Endodermal cell (in vitro differentiated cells): ENCODE data around the gene PLEKHG4B. TPM values are rescaled to one million over a fixed set of nuclear protein-coding genes. Genes with fewer than 3 reads are reported as not detected.

Source experiments
- DNase-seq: peaks from one replicate; pipeline ENCODE4 v3.0.0-alpha.2; 2017
- H3K27ac ChIP-seq: 2 replicates; pipeline ENCODE4 v1.5.1; 2013; ENCODE audit warnings: mild to moderate bottlenecking, low read depth, low read length, moderate library complexity
- H3K27me3 ChIP-seq: 2 replicates; pipeline ENCODE4 v1.6.1; 2013; ENCODE audit warnings: mild to moderate bottlenecking, low read length, moderate library complexity; ENCODE audit not compliant: insufficient read depth, control insufficient read depth, poor library complexity, severe bottlenecking
- H3K36me3 ChIP-seq: 2 replicates; pipeline ENCODE4 v1.7.0; 2013; ENCODE audit warnings: mild to moderate bottlenecking, low read length, moderate library complexity; ENCODE audit not compliant: control insufficient read depth, insufficient read depth
- H3K4me1 ChIP-seq: one replicate; pipeline ENCODE4 v1.7.0; 2013; ENCODE audit warnings: low read length; ENCODE audit not compliant: control insufficient read depth, insufficient read depth
- H3K4me3 ChIP-seq: 2 replicates; pipeline ENCODE4 v1.5.1; 2013; ENCODE audit warnings: mild to moderate bottlenecking, low read length, moderate library complexity
- H3K9ac ChIP-seq: 2 replicates; pipeline ENCODE4 v1.6.1; 2013; ENCODE audit warnings: mild to moderate bottlenecking, low read length, moderate library complexity; ENCODE audit not compliant: poor library complexity, severe bottlenecking; ENCODE audit errors: extremely low read depth
- H3K9me3 ChIP-seq: 2 replicates; pipeline ENCODE4 v1.6.1; 2013; ENCODE audit warnings: mild to moderate bottlenecking, low read length, moderate library complexity; ENCODE audit not compliant: control insufficient read depth
- H3K27ac Mint-ChIP-seq: 2 replicates; pipeline ENCODE4 v1.8.0; 2020; ENCODE audit warnings: mixed read lengths
- H3K27me3 Mint-ChIP-seq: 2 replicates; pipeline ENCODE4 v1.8.0; 2021; ENCODE audit warnings: mild to moderate bottlenecking, mixed read lengths; ENCODE audit not compliant: insufficient read depth
- H3K36me3 Mint-ChIP-seq: 2 replicates; pipeline ENCODE4 v1.8.0; 2020; ENCODE audit warnings: low read depth, mixed read lengths
- H3K4me1 Mint-ChIP-seq: 2 replicates; pipeline ENCODE4 v1.8.0; 2020; ENCODE audit warnings: mixed read lengths
- H3K4me3 Mint-ChIP-seq: 2 replicates; pipeline ENCODE4 v1.8.0; 2020; ENCODE audit warnings: mild to moderate bottlenecking, moderate library complexity, mixed read lengths
- H3K9me3 Mint-ChIP-seq: 2 replicates; pipeline ENCODE4 v1.8.0; 2020; ENCODE audit warnings: mild to moderate bottlenecking, mixed read lengths
- WGBS, 2 experiments: methylation state at CpG; one replicate each; pipeline versions ENCODE4 v1.1.5 to v1.1.7; 2013; ENCODE audit warnings: missing lambda C conversion rate in 2 of 2, mixed read lengths in 1 of 2; ENCODE audit not compliant: insufficient coverage in 1 of 2, insufficient read length in 1 of 2; 5-methylcytosine and 5-hydroxymethylcytosine counted together
- total RNA-seq, 2 donors: library from RNA; stranded (reverse); fragmentation: NEBNext Ultra II Directional in 1 of 2; extraction: Animal tissue kit (Norgen Biotek cat#: 25700) in 1 of 2; gene quantifications; 2 replicates in 1 of 2; 3 replicates in 1 of 2; pipeline ENCODE4 v1.2.1, GENCODE V29; 2021
- TF ChIP-seq, protein P1 (sequence below): fragments of 200-600 bp; sonication (generic); conservative IDR thresholded peaks from 2 replicates; pipeline ENCODE4 v1.5.0; 2021; ENCODE audit warnings: antibody characterized with exemption, mild to moderate bottlenecking

PLEKHG4B gene
- total RNA-seq, 2 donors from 2014 or later: 16.3 to 22.8 TPM

DNA sequence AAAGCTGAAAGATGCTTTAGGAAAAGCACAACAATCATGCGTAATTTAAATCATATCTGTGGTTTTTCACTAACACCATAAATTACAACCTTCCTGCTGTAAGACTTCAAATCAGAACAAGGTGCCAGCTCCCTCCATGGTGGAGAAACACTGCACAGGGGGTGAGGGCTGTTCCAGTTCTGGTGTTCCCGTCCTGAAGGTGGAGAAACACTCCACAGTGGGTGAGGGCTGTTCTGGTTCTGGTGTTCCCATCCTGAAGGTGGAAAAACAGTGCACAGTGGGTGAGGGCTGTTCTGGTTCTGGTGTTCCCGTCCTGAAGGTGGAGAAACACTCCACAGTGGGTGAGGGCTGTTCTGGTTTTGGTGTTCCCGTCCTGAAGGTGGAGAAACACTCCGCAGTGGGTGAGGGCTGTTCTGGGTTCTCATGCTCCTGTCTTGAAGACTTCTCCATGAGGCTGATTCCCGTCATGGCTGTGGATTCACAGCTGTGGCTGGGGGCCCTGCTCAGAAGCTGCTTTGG lies 12.9 kb downstream of the PLEKHG4B start:
- H3K27me3 Mint-ChIP-seq: peaks cover 67% of the 10 kb centered on the region
- H3K27ac ChIP-seq: no peak overlapping the region

GRCh38 chr5:105504-106070 lies 13.6 kb downstream of the PLEKHG4B start:
- WGBS, 2 experiments: 82 to 87% methylated on average over 8 to 13 of the region's 13 CpGs
- peaks cover 13% of the 10 kb centered on the region for H3K36me3 Mint-ChIP-seq
- H3K9ac ChIP-seq: no peak overlapping the region
- TF ChIP-seq, protein P1, sequence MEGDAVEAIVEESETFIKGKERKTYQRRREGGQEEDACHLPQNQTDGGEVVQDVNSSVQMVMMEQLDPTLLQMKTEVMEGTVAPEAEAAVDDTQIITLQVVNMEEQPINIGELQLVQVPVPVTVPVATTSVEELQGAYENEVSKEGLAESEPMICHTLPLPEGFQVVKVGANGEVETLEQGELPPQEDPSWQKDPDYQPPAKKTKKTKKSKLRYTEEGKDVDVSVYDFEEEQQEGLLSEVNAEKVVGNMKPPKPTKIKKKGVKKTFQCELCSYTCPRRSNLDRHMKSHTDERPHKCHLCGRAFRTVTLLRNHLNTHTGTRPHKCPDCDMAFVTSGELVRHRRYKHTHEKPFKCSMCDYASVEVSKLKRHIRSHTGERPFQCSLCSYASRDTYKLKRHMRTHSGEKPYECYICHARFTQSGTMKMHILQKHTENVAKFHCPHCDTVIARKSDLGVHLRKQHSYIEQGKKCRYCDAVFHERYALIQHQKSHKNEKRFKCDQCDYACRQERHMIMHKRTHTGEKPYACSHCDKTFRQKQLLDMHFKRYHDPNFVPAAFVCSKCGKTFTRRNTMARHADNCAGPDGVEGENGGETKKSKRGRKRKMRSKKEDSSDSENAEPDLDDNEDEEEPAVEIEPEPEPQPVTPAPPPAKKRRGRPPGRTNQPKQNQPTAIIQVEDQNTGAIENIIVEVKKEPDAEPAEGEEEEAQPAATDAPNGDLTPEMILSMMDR: no peak
- peaks cover 11% of the 10 kb centered on the region for H3K4me1 Mint-ChIP-seq
- no peak for DNase-seq
- no peaks in the 10 kb centered on the region for H3K36me3 ChIP-seq
- H3K4me3 ChIP-seq: no peak overlapping the region
- H3K27ac Mint-ChIP-seq: no peak overlapping the region
- H3K27me3 Mint-ChIP-seq: peaks cover 70% of the 10 kb centered on the region
- H3K4me3 Mint-ChIP-seq: no peak overlapping the region
- H3K9me3 Mint-ChIP-seq: no peaks in the 10 kb centered on the region
- H3K9me3 ChIP-seq: peaks cover 4% of the 10 kb centered on the region
- H3K4me1 ChIP-seq: no peaks in the 10 kb centered on the region
- H3K27ac ChIP-seq: no peak overlapping the region
- peaks cover 48% of the 10 kb centered on the region for H3K27me3 ChIP-seq

More for the DNA sequence above, 12.9 kb downstream of the PLEKHG4B start:
- 89 to 90% methylated on average over 5 to 6 of the region's 6 CpGs for WGBS, 2 experiments
- no peak overlapping the region for H3K4me3 ChIP-seq
- no peaks in the 10 kb centered on the region for H3K4me1 ChIP-seq
- no peaks in the 10 kb centered on the region for H3K36me3 ChIP-seq
- TF ChIP-seq, protein P1: no peak
- Mint-ChIP-seq H3K36me3 (peaks cover 6% of the 10 kb centered on the region), H3K9me3 (peaks cover 1% of the 10 kb centered on the region), H3K4me1 (peaks cover 12% of the 10 kb centered on the region), H3K27ac (no peak overlapping the region), H3K4me3 (no peak overlapping the region)
- no peak for DNase-seq
- H3K9me3 ChIP-seq: peaks cover 8% of the 10 kb centered on the region
- H3K27me3 ChIP-seq: peaks cover 53% of the 10 kb centered on the region
- no peak overlapping the region for H3K9ac ChIP-seq

- Histone ChIP-seq H3K4me1 (no peaks in the 10 kb centered on the region), H3K4me3 (no peak overlapping the region), H3K36me3 (no peaks in the 10 kb centered on the region), H3K27me3 (peaks cover 48% of the 10 kb centered on the region), H3K9me3 (peaks cover 4% of the 10 kb centered on the region), H3K27ac (no peak overlapping the region), H3K9ac (no peak overlapping the region)
- no peak for DNase-seq
- Mint-ChIP-seq H3K36me3 (peaks cover 20% of the 10 kb centered on the region), H3K27me3 (peaks cover 78% of the 10 kb centered on the region), H3K27ac (no peak overlapping the region), H3K4me3 (no peak overlapping the region), H3K9me3 (no peaks in the 10 kb centered on the region), H3K4me1 (peaks cover 11% of the 10 kb centered on the region)
- WGBS, 2 experiments: 81 to 95% methylated on average over 10 to 13 of the region's 13 CpGs
- TF ChIP-seq, protein P1: peak; percentile 30
Measured at GRCh38 chr5:106587-106986, 14.6 kb downstream of the PLEKHG4B start.
